Occipital lobe (tissue), 2 donors: Measurements from ENCODE around the gene HOXA9. TPM values are rescaled to one million over a fixed set of nuclear protein-coding genes. Genes with fewer than 3 reads are reported as not detected.

Source experiments
- DNase-seq: peaks from one replicate; lab custom pipeline; 2025; lab: John Stamatoyannopoulos, UW
- total RNA-seq: library from RNA; depleted of rRNA; stranded (reverse); fragments of >200 nt; gene quantifications from one replicate; pipeline ENCODE4 v1.2.3, GENCODE V29; 2014

The HOXA9 gene
- total RNA-seq, 1 donor from 2014 or later: not detected

GRCh38 chr7:27201580-27202017 is 36.3 kb upstream of the HOXA9 start:
- no peak for DNase-seq

DNA sequence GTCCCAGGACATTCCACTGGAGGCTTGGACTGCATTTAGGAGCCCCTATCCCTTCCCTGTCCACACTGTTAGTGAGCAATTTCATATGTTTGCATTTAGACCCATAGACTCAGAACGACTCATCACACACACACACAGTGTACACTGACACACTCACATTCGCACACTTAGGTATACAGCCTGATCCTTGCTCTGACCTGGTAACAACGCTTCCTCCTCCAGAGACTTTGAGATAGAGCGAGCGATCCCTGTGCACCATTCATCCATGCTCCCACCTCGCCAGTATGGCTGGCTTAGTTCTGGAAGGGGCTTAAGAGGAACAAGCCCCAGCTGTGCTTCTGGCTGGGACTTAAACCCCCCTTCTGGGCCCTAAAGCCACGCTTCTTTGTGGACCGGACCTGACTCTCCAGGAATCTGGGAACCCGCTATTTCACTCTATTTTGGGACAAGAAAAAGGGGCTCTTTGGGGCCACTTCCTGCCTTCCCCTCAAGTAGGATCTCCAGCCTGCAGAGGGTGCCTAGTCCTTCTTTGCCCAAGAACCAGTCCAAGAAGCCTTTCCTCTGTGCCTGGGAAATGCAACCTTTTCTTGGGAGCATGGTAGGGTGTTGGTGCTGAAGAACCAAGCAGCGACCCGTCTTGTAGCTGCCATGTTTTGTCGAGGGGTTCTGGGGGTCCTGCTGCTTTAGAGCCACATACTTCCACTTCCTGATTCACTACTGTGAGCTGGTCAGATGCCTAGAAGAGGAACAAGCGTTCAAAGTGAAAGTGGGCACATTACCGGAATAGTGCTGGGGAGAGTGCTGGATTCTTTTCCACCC is 35.6 kb upstream of the HOXA9 start:
- no peak for DNase-seq

- DNase-seq: no peak
These were observed 34.8 kb upstream of the HOXA9 start, which contains the start of gene HOXA13 for GRCh38 chr7:27199849-27200760. Gene HOXA13, minus strand, starts transcription at chr7:27200091. Its CDS starts 14 bp downstream, at chr7:27200077.

GRCh38 chr7:27198871-27199801 is 33.8 kb upstream of the HOXA9 start:
- no peak for DNase-seq

- no peak for DNase-seq
These were observed 33.0 kb upstream of the HOXA9 start for GRCh38 chr7:27198138-27198841.

- DNase-seq: no peak
These were observed 32.1 kb upstream of the HOXA9 start for GRCh38 chr7:27197137-27198042.

DNA sequence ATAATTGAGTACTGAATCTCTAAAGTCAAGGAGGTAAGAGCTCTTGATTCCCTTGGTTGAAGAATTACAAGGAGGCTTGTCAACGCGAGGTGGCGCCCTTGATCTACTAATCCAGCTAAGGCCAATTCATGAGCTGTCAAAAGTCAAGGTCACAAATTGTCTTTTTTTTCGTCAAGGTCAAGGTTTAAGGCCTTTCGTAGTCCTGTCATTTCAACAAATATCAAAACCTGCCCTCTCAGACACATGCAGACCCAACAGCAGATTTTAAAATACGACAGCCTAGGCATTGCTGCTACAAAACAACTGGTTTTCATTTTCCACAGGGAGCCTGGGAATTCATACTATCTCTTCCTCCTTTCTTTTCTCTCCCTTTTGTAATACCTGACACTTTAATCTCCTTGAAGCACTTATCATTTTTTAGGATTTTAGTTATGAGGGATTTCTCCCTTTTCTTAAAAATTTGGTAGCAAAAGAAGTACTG is 31.0 kb upstream of the HOXA9 start:
- no peak for DNase-seq

GRCh38 chr7:27194686-27195379 is 29.5 kb upstream of the HOXA9 start:
- no peak for DNase-seq

GRCh38 chr7:27194002-27194352 is 28.6 kb upstream of the HOXA9 start:
- DNase-seq: no peak

DNA sequence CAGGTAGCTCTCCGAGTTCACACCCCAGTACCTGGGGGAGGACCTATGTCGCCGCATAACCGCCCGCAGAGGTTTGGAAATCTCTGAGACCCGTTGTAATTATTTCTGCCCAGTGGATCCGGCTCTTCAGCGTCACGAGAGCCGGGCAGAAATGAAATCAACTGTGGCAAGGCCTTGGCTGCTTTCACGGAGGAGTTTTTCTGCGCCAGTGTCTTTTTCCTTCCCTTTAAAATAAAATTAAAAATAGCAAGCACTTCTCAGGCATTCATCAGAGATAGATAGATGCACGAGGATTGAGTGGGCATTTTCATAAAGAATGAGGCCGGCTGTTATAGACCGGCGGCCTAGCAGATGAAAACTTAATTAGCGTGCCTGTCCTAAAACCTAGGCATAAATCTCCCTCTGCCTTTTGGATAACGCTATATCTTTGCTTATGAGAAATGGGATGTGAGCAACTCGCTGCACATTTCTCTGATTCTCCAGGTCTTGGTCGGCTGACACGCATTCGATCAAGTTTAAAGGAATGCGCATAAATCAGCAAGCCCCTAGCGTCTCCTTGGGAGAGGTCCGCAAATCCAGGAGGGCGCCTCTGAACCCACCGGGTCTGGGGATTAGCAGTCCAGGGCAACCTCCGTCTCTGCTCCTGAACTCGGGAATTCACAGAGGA is 28.1 kb upstream of the HOXA9 start:
- DNase-seq: no peak

DNA sequence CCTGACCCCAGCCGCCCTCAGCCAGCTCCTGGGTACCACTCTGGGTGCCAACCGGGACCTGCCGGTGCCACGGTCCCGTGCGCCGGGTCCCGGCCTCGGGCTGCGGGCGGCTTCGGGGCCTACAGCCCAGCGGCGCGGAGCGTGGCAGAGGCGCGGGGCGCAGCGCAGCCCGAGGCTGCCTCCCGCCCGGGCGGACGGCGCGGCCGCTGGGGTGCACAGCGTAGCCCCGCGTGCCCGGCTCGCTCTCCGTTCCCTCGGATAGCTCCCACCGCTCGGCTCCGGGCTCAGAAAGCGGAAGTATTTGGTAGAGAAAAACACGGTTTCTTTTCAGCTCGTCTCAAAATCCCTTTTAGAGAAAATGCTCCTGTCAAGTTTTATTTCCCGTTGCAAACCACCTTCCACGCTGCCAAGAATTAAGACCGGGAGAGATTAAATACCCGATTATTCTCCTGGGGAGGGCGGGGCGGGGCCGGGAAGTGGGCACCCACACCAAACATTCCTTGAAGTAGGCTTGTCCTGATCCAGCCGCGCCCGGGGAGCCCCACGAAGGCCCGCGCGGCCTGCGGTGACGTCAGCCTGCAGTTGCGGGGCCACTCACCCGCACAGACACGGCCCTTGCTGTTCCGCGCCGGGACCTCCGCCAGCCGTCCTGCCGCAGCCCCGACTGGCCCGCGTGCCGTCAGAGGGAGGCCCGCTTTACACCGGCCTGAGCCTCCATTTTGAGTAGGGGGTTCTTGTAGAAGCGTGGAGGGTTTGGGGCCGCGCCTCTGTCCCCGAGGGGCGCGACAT is 27.4 kb upstream of the HOXA9 start:
- no peak for DNase-seq

DNA sequence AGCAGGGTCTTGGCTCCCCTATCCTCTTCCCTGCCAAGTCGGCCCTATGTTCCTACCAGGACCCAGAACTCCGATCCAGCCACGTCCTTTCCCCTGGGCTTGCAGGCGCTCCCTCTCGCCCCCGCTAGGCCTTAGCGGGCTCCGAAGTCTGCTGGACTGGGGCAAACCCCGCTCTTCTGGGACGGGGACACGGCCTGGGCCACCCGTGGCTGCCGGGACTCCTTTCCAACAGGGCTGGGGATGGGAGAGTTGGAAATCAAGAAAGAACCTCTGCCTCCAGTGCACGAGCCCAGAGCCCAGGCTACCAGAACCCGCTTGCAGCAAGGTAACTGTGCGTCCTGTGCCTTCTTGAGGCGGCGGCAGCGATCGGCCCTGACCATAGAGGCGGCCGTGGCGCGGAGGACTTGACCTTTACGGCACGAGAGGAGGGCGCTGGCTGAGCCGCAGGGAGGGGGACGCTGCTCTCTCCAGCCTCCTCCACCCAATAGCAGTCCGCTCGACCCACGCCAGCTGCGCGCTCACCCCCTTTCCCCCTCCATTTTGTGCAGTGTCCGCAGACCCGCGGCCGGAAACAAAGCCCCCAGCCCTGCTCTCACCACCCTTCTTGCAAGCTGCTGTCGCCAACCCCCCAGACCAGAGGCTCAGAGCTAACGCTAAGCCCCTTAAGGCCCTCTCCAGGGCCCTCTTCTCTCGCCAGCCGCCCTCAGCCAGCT is 26.7 kb upstream of the HOXA9 start:
- no peak for DNase-seq

- no peak for DNase-seq
These were observed 25.9 kb upstream of the HOXA9 start for GRCh38 chr7:27191161-27191731.

DNA sequence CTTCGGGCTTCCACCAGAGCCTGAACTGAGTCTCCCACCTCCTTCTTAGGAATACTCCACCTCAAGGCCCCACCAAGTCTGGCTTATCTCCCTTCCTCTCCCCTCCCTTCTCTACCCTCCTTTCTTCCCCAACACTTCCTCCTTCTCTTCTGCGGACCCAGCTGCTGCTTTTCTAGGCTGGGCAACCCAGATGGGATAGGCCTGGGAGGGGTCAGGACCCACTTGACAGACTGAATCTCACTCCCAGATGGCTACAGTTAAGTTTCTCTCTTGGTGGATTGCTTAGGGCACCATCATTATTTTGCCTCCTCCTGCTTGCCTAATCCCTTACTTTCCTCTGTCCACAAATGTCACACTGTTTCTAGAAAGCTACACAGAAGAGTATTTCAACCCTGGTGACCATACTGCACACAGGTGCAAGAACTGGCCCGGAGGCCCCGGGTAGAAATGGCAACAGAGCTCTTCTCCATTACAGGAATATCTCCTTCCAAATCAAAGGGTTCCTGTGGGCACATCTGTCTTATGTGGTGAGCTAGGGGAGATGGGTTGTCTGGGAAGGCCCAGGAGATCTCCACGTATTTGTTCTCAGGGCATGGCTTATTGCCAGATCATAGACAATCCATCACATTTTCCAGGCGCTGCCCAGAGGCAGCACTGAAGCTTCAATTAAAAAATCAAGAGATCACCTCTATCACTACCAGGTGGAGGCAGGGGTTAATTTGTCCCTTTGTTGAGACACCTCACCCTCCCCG is 24.8 kb upstream of the HOXA9 start:
- DNase-seq: no peak

GRCh38 chr7:27189295-27189996 is 24.1 kb upstream of the HOXA9 start:
- DNase-seq: no peak
